NOMO-1 treated with DMSO at 0.1 percent for 48 hours (cell line): ENCODE data around the gene BRWD1.
A peak's percentile ranks its signal among the peaks of the same experiment; 100 is the strongest.

ENCODE experiments used
- DNase-seq: peaks from one replicate; lab custom pipeline; 2025; ENCODE audit not compliant: unreplicated experiment; lab: John Stamatoyannopoulos, UW

BRWD1 gene

GRCh38 chr21:39204134-39204533, 109.3 kb downstream of the BRWD1 start:
- DNase-seq = no peak

GRCh38 chr21:39198800-39199199, 114.6 kb downstream of the BRWD1 start:
- DNase-seq = no peak

DNA sequence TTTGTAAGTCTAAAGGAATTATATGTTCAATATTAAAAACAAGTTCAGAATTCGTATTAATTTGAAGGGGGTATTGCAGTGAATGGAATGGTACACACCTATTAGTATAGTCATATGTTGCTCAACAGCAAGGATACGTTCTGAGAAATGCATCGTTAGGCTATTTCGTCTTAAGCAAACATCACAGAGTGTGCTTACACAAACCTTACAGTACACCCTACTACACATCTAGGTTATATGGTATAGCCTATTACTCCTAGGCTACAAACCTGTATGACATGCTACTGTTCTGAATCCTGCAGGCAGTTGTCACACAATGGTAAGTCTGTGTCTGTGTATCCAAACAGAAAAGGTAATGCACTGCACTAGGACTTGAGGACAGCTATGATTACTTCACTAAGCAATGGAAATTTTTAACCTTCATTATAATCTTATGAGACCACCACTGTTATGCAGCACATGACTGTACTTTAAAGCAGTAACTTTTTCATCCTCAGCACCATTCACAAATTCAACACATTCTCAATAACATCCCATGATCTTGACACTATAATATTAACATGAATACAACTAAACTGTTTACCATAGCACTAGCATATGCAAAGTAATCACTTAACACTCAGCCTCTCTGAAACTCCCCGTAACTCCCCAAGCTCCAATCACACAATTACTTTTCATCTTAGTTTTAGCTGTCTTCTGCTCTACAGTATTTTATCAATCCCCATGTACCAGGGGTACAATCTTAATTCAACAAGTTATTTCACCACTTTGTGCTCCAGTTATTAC, 115.8 kb downstream of the BRWD1 start:
- no peak for DNase-seq

DNA sequence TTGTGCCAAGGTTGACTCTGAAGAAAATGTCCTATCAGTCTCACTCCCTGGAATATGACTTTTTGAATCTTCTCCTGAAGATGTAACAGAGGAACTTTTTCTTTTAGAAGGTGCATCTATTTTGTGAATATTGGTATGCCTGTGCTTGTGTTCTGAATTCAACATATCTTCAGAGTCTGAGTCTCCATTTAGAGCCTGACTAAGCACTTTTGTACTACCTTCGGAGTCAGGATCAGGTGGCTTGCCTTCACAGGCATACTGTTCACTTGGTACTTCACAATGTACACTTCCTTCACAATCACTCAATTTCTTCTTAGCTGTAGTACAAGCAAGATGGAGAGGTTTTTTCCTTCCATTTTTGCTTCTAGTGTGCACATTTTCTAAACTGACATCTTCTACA, 116.6 kb downstream of the BRWD1 start:
- no peak for DNase-seq

DNA sequence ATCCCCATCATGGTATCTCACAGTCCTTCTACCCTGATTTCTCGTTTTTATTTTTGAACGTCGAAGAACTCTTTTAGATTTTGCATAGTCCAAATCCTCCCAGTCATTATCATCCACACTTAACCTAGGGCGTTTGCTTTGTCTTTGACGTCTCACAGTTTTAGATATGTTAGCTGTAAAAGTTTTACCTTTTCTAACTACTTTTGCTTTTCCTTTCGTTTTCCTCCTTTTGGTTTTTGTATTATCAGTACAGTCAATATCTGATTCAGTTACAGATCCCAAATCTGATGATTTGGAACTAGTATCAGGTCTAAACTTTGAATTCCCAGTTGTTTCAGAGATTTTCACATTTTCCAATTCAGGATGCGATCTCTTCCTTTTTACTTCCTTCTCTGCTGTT, 117.1 kb downstream of the BRWD1 start:
- DNase-seq = no peak

- DNase-seq = no peak
Observed at GRCh38 chr21:39193380-39193779, 120.1 kb downstream of the BRWD1 start.

GRCh38 chr21:39189857-39190604, 123.4 kb downstream of the BRWD1 start:
- no peak for DNase-seq

- DNase-seq = no peak
Observed at GRCh38 chr21:39188521-39189139, 124.8 kb downstream of the BRWD1 start.

DNA sequence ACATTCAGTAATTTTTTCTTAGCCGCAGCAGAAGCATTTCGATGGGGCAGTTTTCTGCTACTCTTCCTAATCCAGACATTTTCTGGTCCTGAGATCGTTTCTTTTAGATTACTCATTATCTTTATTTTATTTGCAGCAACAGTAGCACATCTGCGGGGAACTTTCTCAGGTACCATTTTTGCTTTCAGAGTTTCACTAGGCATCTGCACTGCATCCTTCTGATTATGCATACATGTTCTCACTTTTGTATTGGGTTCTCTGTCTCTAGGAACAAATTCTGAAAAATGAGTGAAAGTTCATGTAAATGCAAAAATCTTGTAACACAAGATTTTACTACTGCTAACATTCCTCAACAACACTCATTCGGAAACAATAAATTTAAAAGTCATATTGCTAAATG, 126.3 kb downstream of the BRWD1 start:
- DNase-seq = no peak

DNA sequence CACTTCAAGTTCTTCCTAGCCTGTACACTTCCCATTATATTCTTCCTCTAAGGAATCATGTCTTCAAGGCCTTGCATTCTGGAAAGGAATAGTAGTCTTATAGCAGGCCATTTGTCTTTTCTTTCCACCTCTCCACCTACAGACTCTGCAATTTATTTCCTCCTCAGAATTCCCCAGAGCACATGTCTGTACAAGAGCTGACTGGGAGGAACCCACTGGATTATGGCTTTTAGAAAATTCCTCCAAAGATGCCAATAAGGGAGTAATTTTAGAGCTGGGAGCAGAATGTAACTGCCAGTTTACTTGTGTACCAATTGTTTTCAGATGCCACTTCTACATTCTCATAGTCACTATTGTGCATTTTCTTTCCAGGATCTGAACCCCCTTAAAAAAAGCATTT, 126.8 kb downstream of the BRWD1 start:
- no peak for DNase-seq

DNA sequence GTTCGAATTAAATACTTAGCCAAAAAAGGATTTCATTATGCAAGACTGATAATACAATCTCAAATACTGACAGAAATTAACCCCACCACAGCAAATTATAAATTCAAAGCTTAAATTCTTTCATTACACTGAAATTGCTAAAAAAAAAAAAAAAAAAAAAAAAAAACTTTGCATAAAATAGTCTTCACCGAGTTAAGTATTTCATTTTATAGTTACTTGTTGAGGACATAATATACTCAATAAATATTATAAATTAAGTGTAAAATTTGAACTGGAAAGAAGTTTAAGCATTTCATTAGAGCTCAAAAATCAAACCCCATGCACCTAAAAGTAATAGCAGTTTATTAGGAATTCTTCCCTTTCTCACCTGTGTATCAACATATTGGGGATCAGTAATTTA, 128.3 kb downstream of the BRWD1 start:
- DNase-seq = no peak

GRCh38 chr21:39184050-39184980, 129.1 kb downstream of the BRWD1 start:
- peak; percentile 19 for DNase-seq

GRCh38 chr21:39183272-39184049, 130.0 kb downstream of the BRWD1 start, which contains the start of gene PSMG1:
Gene PSMG1 (minus strand): TSS chr21:39183451. CDS start chr21:39183385, 66 bp downstream.
- peak; percentile 91 for DNase-seq

GRCh38 chr21:39182484-39183271, 130.8 kb downstream of the BRWD1 start:
- no peak for DNase-seq

DNA sequence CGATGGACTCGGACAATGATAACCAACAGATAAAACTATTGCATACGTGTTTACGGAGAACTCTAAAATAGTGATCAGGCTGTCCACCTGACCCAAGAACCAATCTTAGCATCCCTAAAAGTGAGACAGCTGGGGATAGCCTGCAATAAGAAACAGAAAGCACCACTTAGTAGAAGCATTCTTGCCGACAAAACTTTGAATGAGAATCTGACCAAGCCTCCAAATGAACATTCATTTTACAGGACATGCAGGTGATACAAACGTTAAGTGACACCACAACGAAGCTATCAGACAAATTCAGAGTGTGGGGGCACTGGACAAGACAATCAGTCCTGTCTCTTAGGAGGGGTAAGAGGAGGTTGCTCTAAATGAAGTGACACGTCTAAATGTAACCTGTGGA, 131.4 kb downstream of the BRWD1 start:
- no peak for DNase-seq

DNA sequence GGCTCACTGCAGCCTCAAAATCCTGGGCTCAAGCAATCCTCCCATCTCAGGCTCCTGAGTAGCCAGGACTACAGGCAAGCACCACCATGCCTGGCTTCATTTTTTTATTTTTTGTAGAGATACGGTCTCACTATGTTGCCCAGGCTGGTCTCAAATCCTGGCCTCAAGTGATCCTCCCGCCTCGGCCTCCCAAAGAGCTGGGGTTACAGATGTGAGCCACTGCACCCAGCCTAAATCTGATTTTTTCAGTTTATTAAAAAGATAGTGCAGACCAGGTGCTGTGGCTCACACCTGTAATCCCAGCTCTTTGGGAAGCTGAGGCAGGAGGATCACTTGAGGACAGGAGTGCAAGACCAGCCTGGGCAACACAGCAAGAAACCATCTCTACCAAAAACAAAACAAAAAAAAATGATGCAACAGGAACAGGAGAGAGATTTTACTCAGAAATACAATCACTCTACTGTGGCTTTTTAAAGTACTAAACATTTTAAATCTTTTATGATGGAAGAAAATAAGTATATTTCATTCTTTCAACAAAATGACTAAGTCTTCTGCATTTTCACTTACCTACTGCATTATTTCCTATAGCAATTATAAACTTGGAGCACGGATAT, 132.1 kb downstream of the BRWD1 start:
- no peak for DNase-seq

GRCh38 chr21:39180429-39181019, 132.9 kb downstream of the BRWD1 start:
- no peak for DNase-seq

GRCh38 chr21:39178421-39178820, 135.0 kb downstream of the BRWD1 start:
- no peak for DNase-seq
